NB4 (cell line): ENCODE results near the gene IFT57.

ENCODE experiments used
- POLR2A ChIP-seq: IDR thresholded peaks from 2 replicates; pipeline ENCODE4 v1.6.1; 2011; ENCODE audit warnings: mild to moderate bottlenecking; ENCODE audit not compliant: insufficient read length; ENCODE audit errors: extremely low read depth
- TF ChIP-seq, protein P1 (sequence below): IDR thresholded peaks from one replicate; pipeline ENCODE4 v1.5.1; 2012; ENCODE audit warnings: low read depth, low read length

- TF ChIP-seq, protein P1, sequence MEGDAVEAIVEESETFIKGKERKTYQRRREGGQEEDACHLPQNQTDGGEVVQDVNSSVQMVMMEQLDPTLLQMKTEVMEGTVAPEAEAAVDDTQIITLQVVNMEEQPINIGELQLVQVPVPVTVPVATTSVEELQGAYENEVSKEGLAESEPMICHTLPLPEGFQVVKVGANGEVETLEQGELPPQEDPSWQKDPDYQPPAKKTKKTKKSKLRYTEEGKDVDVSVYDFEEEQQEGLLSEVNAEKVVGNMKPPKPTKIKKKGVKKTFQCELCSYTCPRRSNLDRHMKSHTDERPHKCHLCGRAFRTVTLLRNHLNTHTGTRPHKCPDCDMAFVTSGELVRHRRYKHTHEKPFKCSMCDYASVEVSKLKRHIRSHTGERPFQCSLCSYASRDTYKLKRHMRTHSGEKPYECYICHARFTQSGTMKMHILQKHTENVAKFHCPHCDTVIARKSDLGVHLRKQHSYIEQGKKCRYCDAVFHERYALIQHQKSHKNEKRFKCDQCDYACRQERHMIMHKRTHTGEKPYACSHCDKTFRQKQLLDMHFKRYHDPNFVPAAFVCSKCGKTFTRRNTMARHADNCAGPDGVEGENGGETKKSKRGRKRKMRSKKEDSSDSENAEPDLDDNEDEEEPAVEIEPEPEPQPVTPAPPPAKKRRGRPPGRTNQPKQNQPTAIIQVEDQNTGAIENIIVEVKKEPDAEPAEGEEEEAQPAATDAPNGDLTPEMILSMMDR, result no peak
- TF ChIP-seq POLR2A, result no peak
Observed at GRCh38 chr3:108177536-108177935, 44.7 kb downstream of the IFT57 start.
